Uterus (tissue), 4 donors: ENCODE results near the gene GRAMD1C. TPM values are rescaled to one million over a fixed set of nuclear protein-coding genes. Genes with fewer than 3 reads are reported as not detected.

ENCODE experiments used
- DNase-seq, 2 donors: peaks; one replicate each; pipeline ENCODE4 v3.0.0-alpha.2; 2019 to 2020
- H3K27ac ChIP-seq, 2 donors: fragments of 200-600 bp; sonication (generic); 1 replicate in 1 of 2; 2 replicates in 1 of 2; pipeline ENCODE4 v1.5.1; 2016 to 2018
- H3K27me3 ChIP-seq, 2 donors: fragments of 200-600 bp; sonication (generic); one replicate each; pipeline ENCODE4 v1.5.1; 2018 to 2019; ENCODE audit warnings: control low read depth in 1 of 2
- H3K36me3 ChIP-seq, 2 donors: fragments of 200-600 bp; sonication (generic); one replicate each; pipeline ENCODE4 v1.5.1; 2019; ENCODE audit warnings: control low read depth in 1 of 2
- H3K4me1 ChIP-seq, 2 donors: fragments of 200-600 bp; sonication (generic); one replicate each; pipeline ENCODE4 v1.5.1; 2018 to 2019; ENCODE audit warnings: control low read depth in 1 of 2
- H3K4me3 ChIP-seq, 2 donors: fragments of 200-600 bp; sonication (generic); 1 replicate in 1 of 2; 2 replicates in 1 of 2; pipeline ENCODE4 v1.5.1; 2018 to 2019; ENCODE audit warnings: mild to moderate bottlenecking in 1 of 2
- H3K9me3 ChIP-seq, 2 donors: fragments of 200-600 bp; sonication (generic); one replicate each; pipeline ENCODE4 v1.5.1; 2019; ENCODE audit warnings: control low read depth in 1 of 2
- CTCF ChIP-seq, 4 experiments: fragments of 200-600 bp in 2 of 4; fragments of 450-650 bp in 2 of 4; sonication (generic) in 2 of 4; IDR thresholded peaks; one replicate each; pipeline ENCODE4 v1.5.1; 2016 to 2019; ENCODE audit warnings: antibody characterized with exemption in 4 of 4, mild to moderate bottlenecking in 2 of 4, moderate library complexity in 1 of 4
- POLR2A ChIP-seq, 2 donors: fragments of 450-650 bp; IDR thresholded peaks; one replicate each; pipeline ENCODE4 v1.6.1; 2016; ENCODE audit warnings: antibody characterized with exemption in 2 of 2, mild to moderate bottlenecking in 1 of 2, moderate library complexity in 1 of 2
- intact Hi-C: fragments of 100-400 bp; cut with DNase I; formaldehyde crosslinking; loops from one replicate; pipeline ENCODE4 v1.15.1; 2023; ENCODE audit warnings: low total_unique reads
- total RNA-seq, 4 donors: library from RNA; depleted of rRNA in 3 of 4; stranded (reverse); fragments of >200 nt in 3 of 4; gene quantifications; one replicate each; pipeline versions ENCODE4 v1.1.0 to v1.2.4, GENCODE V29; 2014 to 2023
- donor health status: DM: yes; HTN: yes; CAD: no.

The GRAMD1C gene
- total RNA-seq, 4 donors from 2014 or later = 0.26 to 16.6 (median 6.9) TPM

GRCh38 chr3:113966172-113966571 lies 127.6 kb downstream of the GRAMD1C start:
- no peaks in the 10 kb centered on the region for H3K27me3 ChIP-seq
- intact Hi-C loops = no loop called here
- no peaks in the 10 kb centered on the region for H3K4me1 ChIP-seq
- no peak for TF ChIP-seq POLR2A (IDR thresholded peaks at IDR 0.05)
- no peak for TF ChIP-seq CTCF (IDR thresholded peaks at IDR 0.05)
- H3K36me3 ChIP-seq = no peaks in the 10 kb centered on the region
- DNase-seq = no peak
- no peaks in the 10 kb centered on the region for H3K9me3 ChIP-seq
- no peak overlapping the region for H3K4me3 ChIP-seq
- no peak overlapping the region for H3K27ac ChIP-seq

- no peak overlapping the region for H3K27ac ChIP-seq
- intact Hi-C loops = no loop called here
- no peak for DNase-seq
- no peaks in the 10 kb centered on the region for H3K27me3 ChIP-seq
- H3K36me3 ChIP-seq = no peaks in the 10 kb centered on the region
- peaks cover 0 to 9% of the 10 kb centered on the region in 2 donors for H3K9me3 ChIP-seq
- no peaks in the 10 kb centered on the region for H3K4me1 ChIP-seq
- H3K4me3 ChIP-seq = no peak overlapping the region
- TF ChIP-seq POLR2A (IDR thresholded peaks at IDR 0.05) = no peak
- no peak for TF ChIP-seq CTCF (IDR thresholded peaks at IDR 0.05)
Observed at GRCh38 chr3:113968986-113969385, 130.4 kb downstream of the GRAMD1C start.

- no peaks in the 10 kb centered on the region for H3K27me3 ChIP-seq
- no peaks in the 10 kb centered on the region for H3K36me3 ChIP-seq
- intact Hi-C loops = no loop called here
- H3K4me1 ChIP-seq = no peaks in the 10 kb centered on the region
- no peak overlapping the region for H3K27ac ChIP-seq
- DNase-seq = no peak
- TF ChIP-seq CTCF (IDR thresholded peaks at IDR 0.05) = no peak
- no peak for TF ChIP-seq POLR2A (IDR thresholded peaks at IDR 0.05)
- peaks cover 0 to 12% of the 10 kb centered on the region in 2 donors for H3K9me3 ChIP-seq
- no peak overlapping the region for H3K4me3 ChIP-seq
Observed at GRCh38 chr3:113977822-113978221, 139.2 kb downstream of the GRAMD1C start.

GRCh38 chr3:113979916-113980315 lies 141.3 kb downstream of the GRAMD1C start:
- Histone ChIP-seq H3K27me3 (no peaks in the 10 kb centered on the region), H3K4me3 (no peak overlapping the region), H3K27ac (no peak overlapping the region), H3K4me1 (no peaks in the 10 kb centered on the region), H3K36me3 (no peaks in the 10 kb centered on the region), H3K9me3 (no peaks in the 10 kb centered on the region)
- no peak for TF ChIP-seq CTCF (IDR thresholded peaks at IDR 0.05)
- TF ChIP-seq POLR2A (IDR thresholded peaks at IDR 0.05) = no peak
- intact Hi-C loops = no loop called here
- no peak for DNase-seq

- no peaks in the 10 kb centered on the region for H3K27me3 ChIP-seq
- DNase-seq = no peak
- no peak for TF ChIP-seq CTCF (IDR thresholded peaks at IDR 0.05)
- TF ChIP-seq POLR2A (IDR thresholded peaks at IDR 0.05) = no peak
- no peaks in the 10 kb centered on the region for H3K4me1 ChIP-seq
- no peak overlapping the region for H3K27ac ChIP-seq
- H3K9me3 ChIP-seq = no peaks in the 10 kb centered on the region
- H3K4me3 ChIP-seq = no peak overlapping the region
- intact Hi-C loops = no loop called here
- H3K36me3 ChIP-seq = no peaks in the 10 kb centered on the region
Observed at GRCh38 chr3:113981803-113982202, 143.2 kb downstream of the GRAMD1C start.
